ENCODE measurements around the gene HOXD10. TPM values are rescaled to one million over a fixed set of nuclear protein-coding genes. Genes with fewer than 3 reads are reported as not detected.

HOXD10 gene
- 0.78 and 1.2 TPM in 2 replicates for total RNA-seq

GRCh38 chr2:176115883-176116813, at the start of gene HOXD10:
TSS of gene HOXD10 (plus strand) at chr2:176116778. CDS start at chr2:176116834, 56 bp downstream.

GRCh38 chr2:176083796-176084261, 32.7 kb upstream of the HOXD10 start, which contains the start of gene EVX2:
TSS of gene EVX2 (minus strand) at chr2:176083962. CDS start at chr2:176083776, 186 bp downstream.

GRCh38 chr2:176092270-176093144, 24.1 kb upstream of the HOXD10 start, which contains the start of gene HOXD13:
TSS of gene HOXD13 (plus strand) at chr2:176092721. CDS start at chr2:176092891, 170 bp downstream.

GRCh38 chr2:176099728-176100546, 16.6 kb upstream of the HOXD10 start, which contains the start of gene HOXD12:
TSS of gene HOXD12 (plus strand) at chr2:176099795. CDS start at chr2:176099802, 7 bp downstream.

GRCh38 chr2:176106581-176107539, 9.7 kb upstream of the HOXD10 start, which contains the start of gene HOXD11:
TSS of gene HOXD11 (plus strand) at chr2:176107280. CDS start at chr2:176107356, 76 bp downstream.

GRCh38 chr2:176122683-176123410, 6.3 kb downstream of the HOXD10 start, which contains the start of gene HOXD9:
TSS of gene HOXD9 (plus strand) at chr2:176122719. CDS start at chr2:176122769, 50 bp downstream.

GRCh38 chr2:176128982-176129796, 12.6 kb downstream of the HOXD10 start, which contains the start of gene HOXD8:
TSS of gene HOXD8 (plus strand) at chr2:176129705. CDS start at chr2:176130367, 662 bp downstream.

GRCh38 chr2:176151442-176152287, 35.1 kb downstream of the HOXD10 start, which contains the start of gene HOXD4:
TSS of gene HOXD4 (plus strand) at chr2:176151550. CDS start at chr2:176151634, 84 bp downstream.

GRCh38 chr2:176156807-176157498, 40.4 kb downstream of the HOXD10 start, which contains the start of gene HOXD3:
TSS of gene HOXD3 (plus strand) at chr2:176157307. CDS start at chr2:176169115, 11,808 bp downstream.

Small RNAs within 50 kb of the gene (small RNA-seq; reads per million reads assigned to genes)
- gene MIR10B = 5,348 reads per million, percentile 100 among the genes with 10 or more reads in this experiment

Other genes with a start within 250 kb of the HOXD10 start
- 57.6 and 63.6 TPM in 2 replicates for gene LNPK, start 114.5 kb upstream of the HOXD10 start, total RNA-seq
- gene EVX2, start 32.8 kb upstream of the HOXD10 start, total RNA-seq = not detected in 2 replicates
- 0.11 and 0.13 TPM in 2 replicates for gene HOXD13, start 24.1 kb upstream of the HOXD10 start, total RNA-seq
- not detected in 2 replicates for gene HOXD12, start 17.0 kb upstream of the HOXD10 start, total RNA-seq
- gene HOXD11, start 9.5 kb upstream of the HOXD10 start, total RNA-seq = 0.13 and 0.76 TPM in 2 replicates
- gene HOXD9, start 5.9 kb downstream of the HOXD10 start, total RNA-seq = 2.9 and 4.3 TPM in 2 replicates
- gene HOXD8, start 12.9 kb downstream of the HOXD10 start, total RNA-seq = 9.2 and 10.2 TPM in 2 replicates
- 1.6 and 3.1 TPM in 2 replicates for gene HOXD4, start 34.8 kb downstream of the HOXD10 start, total RNA-seq
- 3.7 and 6.4 TPM in 2 replicates for gene HOXD3, start 40.5 kb downstream of the HOXD10 start, total RNA-seq
- not detected in 2 replicates for gene HOXD1, start 71.9 kb downstream of the HOXD10 start, total RNA-seq
- gene MTX2, start 152.7 kb downstream of the HOXD10 start, total RNA-seq = 17.5 and 21.2 TPM in 2 replicates

Data from articular chondrocyte of knee joint (primary cell).